Stromal cell of bone marrow (primary cell): Measurements from ENCODE around the gene C9.
"Not testable (repeated sequence)": the region's sequence is repeated elsewhere in the genome, so short reads cannot be mapped to it uniquely, and the experiment has no call there.

Experiments
- DNase-seq: peaks from one replicate; pipeline ENCODE4 v3.0.0-alpha.2; 2012; ENCODE audit warnings: low read depth

C9 gene

DNA sequence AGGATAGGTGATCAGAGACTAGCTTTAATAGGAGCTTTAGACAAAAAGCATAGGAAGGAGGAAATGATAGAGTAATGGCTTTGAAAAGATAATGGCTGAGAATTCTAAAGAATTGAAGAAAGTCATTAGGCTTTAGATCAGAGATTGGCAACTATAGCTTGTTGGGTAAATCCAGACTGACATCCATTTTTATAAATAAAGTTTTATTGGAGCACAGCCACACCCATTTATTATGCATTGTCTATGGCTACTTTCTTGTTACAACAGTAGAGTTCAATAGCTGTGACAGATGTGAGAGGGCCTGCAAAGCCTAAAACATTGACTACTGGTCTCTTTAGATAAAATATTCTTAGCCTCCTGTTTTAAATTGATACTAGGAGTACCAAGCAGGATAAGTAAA lies 104.2 kb downstream of the C9 start:
- DNase-seq = no peak

DNA sequence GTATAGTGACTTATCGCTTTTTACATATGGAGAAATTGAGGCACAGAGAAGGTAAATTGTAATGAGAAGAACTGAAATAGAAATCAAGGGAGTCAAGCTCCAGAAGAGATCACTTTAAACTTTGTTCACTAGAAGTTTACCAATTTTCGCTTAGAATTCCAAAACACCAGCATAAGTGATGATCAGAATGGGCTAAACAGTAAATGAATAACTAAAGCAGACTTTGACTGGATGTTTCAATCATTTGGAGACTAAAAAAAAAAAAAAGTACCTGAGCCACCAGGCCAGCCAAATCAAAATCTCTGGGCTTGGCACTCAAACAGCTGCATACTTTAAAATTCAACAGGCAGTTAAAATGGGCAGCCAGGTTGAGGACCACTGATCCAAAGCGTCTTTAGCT lies 106.7 kb downstream of the C9 start:
- DNase-seq = no peak

DNA sequence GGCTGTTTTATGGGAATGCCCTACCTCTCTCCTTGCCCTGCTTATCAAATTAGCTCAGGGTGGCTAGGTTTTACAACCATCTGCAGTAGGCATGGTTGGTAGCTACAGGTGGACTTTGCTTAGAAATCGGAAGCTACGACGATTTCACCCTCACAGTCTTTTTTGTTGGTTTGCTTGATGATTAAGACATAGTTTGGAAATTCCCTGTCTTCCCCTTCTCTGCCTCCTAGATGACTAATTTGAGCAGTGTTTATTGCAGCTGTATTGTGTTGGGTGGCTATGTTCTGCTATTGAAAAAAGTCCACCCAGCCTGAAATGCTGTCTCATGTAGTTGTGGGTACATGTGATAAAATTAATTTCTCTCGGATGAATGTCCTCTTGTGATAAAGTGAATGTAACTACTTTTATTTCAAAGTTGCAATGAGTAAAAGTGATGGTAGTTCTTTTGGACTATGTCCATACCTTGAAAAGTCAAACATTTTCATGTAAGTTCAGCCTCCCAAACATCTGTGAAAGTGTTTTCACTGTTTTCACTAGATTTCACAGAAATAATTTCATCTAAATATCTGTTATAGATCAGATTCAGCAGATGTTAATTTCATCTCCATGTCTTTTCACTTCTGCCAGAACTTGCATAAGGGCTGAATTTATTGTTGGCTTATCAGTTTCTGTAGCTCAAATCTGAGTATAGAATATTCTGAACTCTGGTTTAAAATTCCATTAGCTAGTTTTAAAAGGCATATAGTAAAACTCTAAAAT lies 107.6 kb downstream of the C9 start:
- peak; percentile 70 for DNase-seq

DNA sequence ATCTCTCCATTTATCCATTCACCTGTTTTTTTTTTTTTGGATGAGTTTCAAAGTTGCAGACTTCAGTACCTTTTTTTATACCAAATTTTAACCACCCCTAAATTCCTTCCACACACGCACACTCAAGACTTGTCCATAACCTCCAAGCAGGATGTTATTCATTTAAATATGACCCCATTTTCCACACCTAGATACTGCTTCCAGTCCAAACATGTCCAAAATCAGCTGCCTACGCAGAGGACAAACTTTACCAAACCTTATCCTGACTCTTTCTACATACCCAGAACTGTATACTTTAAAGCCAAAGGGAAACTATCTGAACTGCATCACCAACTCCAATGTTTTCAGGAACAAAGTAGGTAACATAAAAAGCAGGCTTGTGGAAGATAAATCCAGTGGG lies 108.9 kb downstream of the C9 start:
- no peak for DNase-seq

DNA sequence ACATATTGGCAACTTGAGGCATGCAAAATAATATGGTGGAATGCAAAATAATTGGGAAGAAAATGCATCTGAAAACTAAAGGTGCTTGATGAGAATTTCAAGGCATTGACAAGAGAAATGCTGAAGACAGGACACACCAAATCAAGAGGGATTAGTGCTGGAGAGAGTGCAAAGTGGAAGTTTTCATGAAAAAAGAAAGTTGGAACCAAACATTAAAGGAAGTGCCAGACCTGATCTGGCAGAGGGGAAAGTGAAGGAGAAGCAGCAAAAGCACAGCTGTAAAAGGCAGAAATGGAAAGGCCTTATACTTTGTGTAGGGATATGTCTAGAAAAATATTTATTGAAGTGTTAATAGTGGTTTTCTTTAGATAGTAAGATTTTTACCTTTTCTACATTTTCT lies 109.6 kb downstream of the C9 start:
- DNase-seq = no peak

DNA sequence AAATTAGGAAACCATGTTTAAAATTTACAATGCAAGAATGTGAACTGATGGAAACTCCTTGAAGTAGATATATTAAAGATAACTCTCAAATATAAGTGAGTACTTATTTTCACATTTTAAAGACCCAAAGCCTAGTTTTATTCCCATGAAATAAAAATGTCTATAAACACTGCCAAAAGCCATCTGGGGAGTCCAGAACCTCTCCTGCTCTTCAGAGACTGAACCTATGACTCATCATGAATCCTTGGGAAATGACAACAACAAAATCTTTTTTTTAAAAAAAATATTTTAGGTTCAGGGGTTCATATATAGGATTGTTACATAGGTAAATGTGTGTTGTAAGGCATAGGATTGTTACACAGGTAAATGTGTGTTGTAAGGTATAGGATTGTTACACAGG lies 111.1 kb downstream of the C9 start:
- DNase-seq = peak; percentile 13

DNA sequence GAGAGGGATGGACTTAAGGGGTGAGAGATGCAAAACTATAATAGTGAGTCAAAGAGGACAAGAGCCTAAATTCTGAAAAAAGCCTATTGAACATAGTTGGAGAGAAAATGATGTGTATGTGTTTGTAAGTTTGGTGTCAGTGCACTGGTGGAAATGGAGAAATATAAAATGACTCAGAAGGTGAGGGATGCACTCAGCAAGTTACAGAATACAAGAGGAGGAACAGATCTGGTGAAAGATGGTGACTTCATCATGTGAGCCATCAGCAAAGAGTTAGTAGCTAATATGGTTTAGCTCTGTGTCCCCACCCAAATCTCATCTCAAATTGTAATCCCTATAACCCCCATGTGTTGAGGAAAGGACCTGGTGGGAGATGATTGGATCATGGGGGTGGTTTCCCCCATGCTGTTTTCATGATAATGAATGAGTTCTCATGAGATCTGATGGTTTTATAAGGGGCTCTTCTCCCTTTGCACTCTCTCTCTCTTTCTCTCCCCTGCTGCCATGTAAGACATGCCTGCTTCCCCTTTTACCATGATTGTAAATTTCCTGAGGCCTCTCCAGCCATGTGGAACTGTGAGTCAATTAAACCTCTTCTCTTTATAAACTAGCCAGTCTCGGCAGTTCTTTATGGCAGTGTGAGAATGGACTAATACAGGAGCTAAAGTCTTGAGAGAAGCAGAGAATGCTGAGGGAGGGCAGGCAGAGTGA lies 114.6 kb downstream of the C9 start:
- no peak for DNase-seq

DNA sequence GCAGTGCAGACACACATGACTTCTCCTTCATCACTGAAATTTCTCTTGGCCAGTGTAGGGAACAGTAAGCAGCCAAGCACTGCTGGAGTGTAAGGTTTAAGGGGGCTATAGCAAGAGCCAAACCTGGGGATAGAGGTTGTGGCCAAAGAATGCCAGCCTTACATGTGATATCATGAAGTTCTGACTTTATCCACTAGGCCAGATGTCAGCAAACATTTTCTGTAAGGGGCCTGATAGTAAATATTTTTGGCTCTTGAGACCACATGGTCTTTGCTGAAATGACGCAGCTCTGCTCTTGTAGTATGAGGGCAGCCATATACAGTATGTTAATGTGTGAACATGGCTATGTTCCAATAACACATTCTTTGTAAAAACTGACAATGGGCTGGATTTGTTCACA lies 115.2 kb downstream of the C9 start:
- DNase-seq = no peak

DNA sequence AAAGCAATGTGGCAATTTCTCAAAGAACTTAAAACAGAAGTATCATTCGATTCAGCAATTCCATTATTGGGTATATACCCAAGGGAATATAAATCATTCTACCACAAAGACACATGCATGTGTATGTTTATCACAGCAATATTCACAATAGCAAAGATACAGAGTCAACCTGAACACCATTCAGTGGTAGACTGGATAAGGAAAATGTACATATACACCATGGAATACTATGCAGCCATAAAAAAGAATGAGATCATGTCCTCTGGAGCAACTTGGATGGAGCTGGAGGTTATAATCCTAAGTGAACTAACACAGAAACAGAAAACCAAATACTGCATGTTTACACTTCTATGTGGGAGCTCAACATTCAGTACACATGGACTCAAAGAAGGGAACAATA lies 123.5 kb downstream of the C9 start:
- DNase-seq = no peak

DNA sequence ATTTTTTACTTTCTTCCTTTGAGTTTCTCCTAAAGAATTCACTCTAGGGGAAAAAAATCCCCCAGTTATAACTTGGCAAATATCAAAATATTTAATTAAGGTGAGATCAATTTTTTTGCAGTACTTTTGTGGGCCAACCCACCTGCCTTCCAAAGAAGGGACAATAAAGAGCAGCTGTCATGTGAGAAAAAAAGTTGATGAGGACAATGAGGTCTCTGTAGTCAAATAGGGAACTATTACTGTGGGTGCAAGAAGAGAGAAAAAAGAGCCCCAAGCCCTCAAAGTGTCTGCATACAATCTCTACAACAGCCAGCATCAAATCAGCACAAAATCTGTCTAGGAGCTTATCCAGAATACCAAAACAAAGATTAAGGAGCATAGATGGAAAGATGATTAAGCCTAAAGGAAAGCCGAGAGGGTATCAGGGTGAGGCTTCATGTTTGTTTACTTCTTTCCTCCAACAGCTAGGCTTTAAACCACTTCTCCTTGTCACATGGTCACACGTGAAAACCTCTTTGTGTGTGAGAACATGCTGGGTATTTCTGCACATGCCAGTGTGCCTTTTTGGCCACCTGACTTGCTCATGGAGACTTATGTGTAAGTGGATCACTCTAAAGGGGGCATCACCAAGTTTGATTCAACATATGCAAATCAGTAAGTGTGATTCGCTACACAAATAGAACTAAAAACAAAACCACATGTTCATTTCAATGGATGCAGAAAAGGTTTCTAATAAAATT lies 125.8 kb downstream of the C9 start:
- DNase-seq = no peak

DNA sequence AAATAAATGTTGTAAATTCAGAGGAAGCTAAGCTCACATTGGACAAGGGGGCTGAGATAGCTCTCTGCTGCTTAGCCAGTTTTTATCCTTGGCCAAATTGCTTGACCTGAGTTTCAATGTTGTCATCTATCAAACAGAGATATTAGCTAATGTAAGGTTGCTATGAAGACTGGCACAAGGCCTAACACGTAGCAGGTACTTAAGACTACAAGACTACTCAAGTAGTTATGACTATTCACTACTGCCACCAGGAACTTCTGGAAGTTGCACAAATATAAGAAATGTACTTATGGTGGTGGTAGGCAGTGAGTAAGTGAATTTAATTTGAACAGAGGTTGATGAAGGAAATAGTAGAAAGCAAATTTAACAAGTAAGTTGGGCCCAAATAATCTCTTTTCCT lies 127.6 kb downstream of the C9 start:
- no peak for DNase-seq

DNA sequence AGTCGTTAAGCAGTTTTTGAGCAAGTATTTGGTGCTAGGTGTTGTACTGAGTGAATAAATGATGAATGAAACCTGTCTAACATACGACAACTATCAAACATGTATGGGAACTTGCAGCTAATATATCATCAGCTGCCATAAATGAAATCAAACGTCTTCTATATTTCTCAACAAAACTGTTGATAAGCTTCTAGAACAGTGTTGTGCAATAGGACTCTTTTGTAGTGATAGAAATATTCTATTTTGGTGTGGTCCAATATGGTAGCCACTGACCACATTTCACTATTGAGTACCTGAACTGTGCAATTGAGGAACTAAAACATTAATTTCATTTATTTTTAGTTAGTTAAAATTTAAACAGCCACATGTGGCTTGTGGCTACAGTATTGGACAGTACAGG lies 128.6 kb downstream of the C9 start:
- no peak for DNase-seq

DNA sequence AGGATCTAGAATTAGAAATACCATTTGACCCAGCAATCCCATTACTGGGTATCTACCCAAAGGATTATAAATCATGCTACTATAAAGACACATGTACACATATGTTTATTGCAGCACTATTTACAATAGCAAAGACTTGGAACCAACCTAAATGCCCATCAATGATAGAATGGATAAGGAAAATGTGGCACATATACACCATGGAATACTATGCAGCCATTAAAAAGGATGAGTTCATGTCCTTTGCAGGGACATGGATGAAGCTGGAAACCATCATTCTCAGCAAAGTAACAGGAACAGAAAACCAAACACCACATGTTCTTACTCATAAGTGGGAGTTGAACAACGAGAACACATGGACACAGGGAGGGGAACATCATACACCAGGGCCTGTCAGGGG lies 129.8 kb downstream of the C9 start:
- DNase-seq = not testable (repeated sequence)
